Stimulated activated CD4-positive, alpha-beta T cell treated with anti-CD3 and anti-CD28 coated beads, Interleukin-1b, Interleukin-23, amount 100 ng/mL, for 24 hours (primary cell): ENCODE data around the gene MYLK4.

Source experiments
- DNase-seq, 4 experiments: peaks; one replicate each; pipeline ENCODE4 v3.0.0-alpha.2; 2020; ENCODE audit warnings: low read depth in 4 of 4, low spot score in 1 of 4

Gene MYLK4

DNA sequence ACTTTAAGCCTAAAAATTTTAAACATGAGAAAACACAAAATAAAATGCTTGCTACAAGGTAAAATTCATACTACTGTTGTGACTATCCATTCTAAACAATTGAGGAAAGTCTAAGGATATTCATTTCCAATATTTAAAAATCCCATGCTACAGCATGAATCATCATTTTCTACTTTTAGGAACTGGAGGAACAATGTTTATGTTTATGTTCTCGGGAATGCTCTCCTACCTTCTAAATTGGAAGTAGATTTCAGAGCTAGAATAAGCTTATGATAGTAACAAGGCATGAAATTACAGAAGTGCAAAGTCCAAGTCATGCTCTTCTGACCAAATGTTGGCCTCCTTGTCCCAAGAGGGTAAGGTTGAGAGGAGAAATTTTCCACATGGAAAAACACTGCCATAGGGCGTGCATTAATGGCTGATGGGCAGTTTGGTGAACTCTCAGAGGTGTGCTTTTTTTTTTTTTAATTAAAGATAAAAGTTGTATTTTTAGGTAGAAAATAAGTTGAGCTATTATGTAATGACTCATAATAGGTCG lies 6.0 kb upstream of the MYLK4 start:
- no peak for DNase-seq

DNA sequence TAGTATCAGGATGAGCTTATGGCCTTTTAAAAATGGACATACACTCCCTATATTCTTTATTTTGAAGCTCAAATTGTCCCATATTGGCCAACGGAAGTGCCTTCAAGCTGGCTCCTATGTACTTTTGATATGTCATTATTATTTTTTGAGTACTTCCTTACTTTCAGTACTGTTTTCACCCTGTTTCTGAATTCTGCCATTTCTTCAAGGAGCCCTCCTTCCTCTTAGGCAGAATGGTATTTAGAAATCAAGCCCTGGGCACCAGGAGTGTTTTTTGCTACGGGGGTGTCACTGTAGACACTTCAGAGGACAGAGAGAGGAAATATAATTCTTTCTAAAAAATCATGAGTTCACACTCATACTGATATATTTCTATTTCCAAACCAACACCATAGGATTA lies 5.5 kb upstream of the MYLK4 start:
- no peak for DNase-seq

DNA sequence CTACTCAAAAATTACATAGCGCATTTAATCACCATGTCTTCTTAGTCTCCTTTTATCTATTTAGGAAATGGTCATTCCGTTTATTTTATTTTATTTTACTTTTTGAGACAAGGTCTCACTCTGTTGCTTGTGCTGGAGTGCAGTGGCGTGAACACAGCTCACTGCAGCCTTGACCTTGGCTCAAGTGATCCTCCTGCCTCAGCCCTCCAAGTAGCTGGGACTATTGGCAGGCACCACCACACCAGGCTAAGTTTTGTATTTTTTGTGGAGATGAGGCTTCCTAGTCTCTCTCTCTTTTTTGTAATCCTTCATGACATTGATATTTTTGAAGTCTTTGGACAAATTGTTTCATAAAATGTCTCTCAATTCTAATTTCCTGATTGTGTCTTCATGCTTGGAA lies 4.7 kb upstream of the MYLK4 start:
- DNase-seq: no peak

DNA sequence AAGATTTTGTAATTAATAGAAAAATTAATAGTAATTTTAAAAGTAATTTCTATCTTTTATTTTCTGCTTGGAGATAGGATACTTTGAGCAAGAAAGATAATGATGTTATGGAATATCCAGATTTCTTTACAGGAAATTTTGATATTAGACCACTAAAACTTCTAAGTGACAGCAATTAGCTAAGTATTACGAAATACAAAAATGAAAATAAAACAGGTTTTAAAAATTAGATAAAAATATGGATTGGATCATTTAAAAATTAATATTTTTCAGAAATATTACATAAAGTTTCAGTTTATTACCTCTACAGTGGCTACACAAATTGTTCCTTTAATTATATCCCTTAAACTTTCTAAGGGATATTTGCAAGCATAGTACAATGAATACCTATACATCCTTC lies 4.2 kb upstream of the MYLK4 start:
- no peak for DNase-seq

DNA sequence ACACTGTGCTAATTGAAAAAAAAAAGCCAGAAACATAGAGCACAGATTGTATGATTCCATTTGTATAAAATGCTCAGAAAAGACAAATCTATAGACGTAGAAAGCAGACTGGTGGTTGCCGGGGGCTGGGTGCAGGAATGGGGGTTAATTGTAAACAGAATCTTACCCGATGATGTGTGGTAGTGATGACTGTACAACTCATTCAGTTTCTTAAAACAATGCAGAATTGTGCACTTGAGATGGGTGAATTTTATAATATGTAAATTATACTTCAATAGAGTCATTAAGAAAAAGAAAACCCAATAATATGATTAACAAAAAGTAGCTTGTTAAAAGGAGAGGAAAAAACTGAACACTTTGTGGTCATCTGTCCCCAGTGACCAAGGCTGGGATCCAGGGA lies 3.7 kb upstream of the MYLK4 start:
- DNase-seq: no peak

DNA sequence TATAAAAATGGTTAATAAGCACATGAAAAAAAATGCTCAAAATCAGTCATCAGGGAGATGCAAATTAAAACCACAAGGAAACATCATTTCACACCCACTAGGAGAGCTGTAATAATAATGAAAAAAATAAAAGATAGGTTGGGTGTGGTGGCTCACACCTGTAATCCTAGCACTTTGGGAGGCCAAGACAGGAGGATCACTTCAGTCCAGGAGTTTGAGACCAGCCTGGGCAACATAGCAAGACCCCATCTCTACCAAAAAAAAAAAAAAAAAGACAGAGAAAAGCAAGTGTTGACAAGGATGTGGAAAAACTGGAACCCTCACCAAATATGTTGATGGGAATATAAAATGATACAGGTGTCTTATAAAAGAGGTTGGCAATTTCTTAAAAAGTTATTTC lies 3.0 kb upstream of the MYLK4 start:
- no peak for DNase-seq

DNA sequence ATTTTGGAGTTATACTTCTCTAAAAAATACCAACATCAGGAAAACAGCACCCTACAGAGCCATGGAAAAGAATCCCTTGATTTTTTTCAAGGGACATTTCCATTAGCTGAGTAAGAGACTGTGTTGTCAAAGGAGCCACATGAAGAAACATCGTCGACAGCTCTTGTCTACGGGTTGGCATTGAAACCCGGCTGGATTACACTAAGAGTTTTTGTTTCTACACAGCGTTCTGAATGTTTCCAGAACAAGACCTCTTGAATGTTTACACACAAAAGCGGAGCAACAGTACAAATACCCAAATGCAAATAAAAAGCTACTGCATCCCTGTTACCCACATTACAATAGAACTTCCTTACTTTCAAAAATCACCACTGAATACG lies 2.4 kb upstream of the MYLK4 start:
- DNase-seq: no peak

DNA sequence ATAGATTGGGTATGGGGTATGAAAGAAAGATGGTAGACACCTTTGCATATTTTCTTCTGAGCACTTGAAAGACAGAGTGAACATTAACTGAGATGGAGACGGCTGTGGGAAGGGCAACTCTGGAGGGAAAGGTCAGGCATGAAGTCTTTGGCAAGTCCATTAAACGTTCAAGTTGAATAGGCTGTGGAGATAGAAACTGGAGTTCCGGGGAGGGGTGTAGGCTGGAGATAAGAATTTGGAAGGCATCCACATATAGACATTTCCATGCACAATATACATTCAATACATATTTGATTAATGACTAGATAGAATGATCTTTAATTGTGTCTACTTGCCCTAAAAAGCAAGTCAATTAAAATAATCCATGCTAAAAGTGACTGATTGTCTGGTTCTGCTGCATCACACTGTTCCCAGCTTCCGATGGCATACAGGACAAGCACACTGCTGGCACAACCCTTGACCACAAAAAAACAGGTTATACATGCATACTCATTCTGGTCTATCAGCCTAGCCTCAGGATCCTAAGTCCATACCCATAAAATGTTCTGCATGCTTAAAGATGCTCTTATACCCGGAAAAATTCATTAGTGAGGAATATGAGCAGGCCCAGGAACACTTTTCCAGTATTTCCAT lies 1.9 kb upstream of the MYLK4 start:
- DNase-seq: no peak

DNA sequence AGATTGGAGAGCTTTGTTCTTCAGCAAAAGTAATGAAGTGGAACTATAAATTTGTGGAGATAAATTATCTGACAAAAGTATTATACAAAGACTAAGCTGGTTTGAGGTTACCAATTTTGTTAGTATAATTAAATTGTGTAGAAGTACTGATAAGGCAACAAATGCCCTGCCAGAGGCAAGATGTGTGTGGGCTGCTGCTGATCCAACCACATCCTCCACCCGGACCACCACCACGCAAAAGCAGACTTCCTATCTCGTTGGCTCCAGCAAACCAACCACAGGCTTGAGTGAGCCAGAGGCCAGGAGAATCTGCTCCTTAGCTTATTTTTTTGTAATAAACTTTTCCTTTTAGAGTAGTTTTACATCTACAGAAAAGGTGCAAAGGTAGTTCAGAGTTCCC lies 1.1 kb upstream of the MYLK4 start:
- no peak for DNase-seq

DNA sequence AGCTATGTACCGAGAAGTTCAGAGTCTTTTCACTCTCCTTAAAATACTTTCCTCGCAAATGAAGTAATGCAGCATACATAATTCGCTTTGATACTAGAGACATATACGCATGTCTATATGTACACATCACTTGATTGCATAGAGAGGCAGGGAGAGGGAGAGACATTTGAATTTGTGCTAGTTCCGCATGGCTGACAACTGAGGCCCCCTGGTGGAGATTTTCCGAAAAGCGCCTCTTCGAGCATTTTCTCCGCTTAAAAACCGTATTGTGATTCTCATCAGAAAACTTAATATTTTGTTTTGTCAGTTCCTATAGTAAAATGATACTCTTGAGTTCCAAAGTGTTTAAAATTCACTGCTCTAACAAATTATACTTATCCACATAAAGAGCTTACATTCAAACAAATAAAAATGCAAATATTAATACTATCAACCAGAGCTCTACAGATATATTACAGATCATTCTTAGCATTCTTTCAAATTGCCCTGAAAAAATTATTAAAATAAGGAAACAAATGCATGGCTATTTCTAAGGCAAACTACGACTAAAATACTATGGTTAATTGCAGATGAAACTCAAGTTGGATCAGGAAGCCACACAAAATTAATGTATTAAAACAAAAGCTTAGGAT lies 637 bp downstream of the MYLK4 start:
- DNase-seq: peak; percentile 40 to 59 (median 54)

DNA sequence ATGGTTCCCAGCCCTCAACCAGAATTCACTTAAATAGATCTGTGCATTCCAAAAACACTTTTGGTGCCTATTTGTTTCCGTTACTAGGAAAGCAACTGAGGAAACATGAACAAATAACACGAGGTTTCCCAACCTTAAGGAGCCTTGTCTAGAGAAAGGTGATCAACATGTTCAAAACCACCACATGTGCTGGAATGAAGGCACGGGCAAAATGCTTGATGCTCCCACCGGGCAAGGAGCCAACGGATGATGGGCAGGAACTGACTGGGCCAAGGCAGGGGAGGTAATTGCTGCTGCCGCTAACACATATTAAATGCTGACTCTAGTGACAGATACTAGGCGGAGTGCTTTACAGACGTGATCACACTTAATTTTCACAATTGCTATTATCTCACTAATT lies 2.5 kb downstream of the MYLK4 start:
- no peak for DNase-seq

DNA sequence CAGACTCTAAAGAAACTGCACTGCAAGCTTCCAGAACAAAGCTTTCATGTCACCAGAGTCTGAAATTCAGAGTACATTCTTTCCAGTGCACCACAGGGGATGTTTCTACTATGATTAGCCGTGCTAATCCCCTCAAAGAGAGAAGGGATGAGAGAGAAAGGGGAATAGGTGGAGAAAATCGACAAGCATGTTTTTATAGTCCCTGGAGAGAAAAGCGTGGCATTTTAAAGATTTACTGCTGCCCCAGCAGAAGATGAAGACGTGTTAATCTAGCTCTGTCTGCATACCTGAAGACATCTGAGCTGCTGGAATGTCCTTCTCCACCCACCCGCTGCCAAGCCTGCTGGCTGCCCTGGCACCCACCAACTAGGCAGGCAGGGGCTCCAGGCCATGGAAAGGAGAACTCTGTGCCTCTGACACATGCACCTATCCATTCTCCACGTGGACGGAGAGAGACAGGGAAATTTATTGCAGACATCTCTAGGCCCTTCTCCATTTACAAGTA lies 4.1 kb downstream of the MYLK4 start:
- no peak for DNase-seq

DNA sequence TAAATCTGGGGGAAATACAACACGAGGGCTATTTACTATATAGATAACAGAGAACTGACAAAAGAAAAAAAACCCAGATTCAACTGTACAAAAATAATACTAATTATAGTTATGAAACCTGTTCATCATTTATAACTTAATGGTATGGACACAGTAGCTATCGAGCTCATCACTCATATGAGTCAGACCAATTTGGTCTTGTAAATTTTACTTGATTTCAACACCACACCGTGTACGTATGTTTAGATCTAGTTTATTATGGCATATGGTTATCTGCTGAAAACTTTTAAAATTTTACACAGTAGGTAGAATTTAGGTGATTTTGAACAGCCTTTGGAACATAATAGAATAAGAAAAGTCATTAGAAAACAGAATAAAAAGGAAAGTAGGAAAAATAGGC lies 5.5 kb downstream of the MYLK4 start:
- DNase-seq: no peak

DNA sequence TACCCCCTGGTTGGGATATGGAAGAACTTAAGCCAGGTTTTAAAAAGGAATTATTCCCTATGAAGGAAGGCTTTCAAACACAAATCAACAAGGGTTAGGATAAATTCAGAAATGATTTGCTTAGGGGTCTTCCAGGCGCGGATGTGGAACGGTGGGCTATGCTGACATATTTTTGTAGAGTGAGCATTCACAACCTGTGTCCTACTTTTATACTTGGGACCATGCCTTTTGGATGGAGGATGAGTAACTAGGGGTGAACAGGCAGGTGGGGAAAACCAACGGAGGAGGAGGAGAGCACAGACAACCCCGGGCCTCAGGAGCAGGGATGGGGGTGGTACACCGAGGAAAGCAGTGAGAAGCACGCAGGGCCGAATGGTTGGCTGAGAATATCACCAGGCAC lies 5.9 kb downstream of the MYLK4 start:
- DNase-seq: no peak

DNA sequence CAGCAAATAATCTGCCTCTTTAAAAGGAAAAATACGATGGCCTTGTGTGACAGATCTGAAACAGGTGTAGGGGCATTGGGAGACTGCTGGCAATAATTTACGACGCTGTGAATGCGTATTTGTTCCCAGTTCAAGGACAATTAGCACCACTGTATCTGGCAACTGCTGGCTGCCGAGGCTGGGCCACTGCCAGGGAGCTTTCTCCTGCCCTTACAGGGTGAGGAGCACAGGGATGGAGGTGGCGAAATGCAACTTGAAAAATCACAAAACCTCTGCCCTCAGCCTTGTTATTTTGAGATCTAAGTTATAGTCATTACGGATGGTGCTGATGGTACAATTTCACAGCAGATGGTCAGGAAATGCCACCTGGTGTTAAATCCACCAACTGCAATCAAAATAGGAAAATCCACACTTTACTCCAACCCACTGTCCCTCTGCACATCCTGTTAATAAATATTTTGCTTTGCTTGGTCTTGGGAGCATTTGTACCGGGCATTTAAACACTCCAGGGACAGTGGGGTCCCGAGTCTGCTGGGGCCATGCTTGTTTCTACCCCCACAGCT lies 6.4 kb downstream of the MYLK4 start:
- no peak for DNase-seq

DNA sequence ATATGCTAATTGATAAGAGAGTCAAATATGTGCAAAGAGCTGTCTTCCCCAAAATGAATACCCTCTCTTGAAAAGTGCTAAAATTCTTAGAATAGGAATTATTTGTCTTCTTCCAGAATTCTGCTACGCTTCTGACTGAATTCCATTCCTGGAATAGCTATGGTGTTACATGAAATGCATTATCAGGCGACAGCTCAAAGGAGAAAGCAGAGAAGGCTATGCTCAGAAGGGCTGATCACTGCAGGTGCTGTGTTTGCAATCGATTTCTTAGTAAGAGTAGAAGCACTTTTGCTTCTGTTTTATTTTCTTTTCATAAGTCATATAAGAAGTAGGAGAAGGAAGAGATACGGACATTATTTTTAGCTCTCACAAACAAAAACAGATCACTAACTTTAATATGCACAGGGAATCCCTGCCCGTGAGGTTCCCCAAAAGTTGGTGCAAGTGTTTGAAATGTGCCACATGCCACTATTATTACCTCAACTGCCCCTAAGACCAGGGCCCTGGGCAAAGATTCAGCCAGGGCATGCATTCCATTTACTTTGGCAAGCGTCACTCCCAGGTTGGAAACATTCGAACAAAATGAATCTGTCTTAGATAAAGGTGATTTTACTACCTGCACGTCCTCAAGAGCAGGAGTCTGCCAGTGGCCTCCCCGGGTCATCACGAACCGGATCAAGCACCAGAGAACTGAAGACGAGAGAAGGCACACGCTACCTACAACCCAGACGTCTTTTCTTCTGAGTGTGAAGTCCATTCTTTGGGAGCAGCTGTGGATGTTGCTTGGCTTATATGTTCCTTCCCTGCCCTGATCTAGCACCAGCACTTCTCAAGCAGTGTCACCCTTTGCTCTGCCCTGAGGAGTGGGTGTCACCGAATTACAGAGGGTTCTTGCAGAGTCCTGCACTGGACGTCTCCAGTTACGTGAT lies 7.2 kb downstream of the MYLK4 start:
- no peak for DNase-seq

DNA sequence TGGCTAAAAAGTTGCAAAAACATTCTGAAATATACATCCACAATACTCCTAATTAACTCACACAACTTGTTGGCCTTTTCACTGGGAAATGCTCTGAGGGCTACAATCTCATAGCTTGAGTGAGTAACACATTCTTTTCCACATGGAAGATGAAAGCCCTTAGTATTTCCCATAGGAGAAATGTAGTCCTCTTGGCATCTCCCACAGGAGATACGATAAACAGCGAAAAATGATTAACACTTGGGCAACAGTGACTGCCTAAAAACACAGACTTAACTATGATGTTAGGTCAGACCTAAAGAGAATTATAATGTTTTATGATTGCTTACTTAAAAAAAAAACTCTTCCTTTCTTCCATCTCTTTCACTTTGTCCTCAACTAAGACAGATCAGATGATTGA lies 9.0 kb downstream of the MYLK4 start:
- no peak for DNase-seq

DNA sequence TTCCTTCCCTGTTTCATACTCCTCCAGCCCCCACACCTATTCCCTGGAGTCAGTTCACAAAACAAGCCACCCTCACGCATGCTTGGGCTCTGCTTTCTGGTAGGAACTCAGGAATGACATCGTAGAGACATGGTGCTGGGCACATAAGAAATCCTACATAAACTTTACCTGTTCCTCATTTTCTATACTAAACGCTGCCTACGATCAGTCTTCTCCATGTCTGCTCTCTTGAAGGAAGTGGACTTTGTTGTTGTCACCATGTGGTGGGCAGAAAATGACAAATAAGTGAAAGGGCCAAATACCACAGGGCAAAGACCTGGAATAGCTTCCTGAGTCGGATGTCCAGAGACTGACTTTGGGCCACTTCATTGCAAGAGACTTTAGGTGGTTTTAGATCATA lies 10.1 kb downstream of the MYLK4 start:
- DNase-seq: no peak

DNA sequence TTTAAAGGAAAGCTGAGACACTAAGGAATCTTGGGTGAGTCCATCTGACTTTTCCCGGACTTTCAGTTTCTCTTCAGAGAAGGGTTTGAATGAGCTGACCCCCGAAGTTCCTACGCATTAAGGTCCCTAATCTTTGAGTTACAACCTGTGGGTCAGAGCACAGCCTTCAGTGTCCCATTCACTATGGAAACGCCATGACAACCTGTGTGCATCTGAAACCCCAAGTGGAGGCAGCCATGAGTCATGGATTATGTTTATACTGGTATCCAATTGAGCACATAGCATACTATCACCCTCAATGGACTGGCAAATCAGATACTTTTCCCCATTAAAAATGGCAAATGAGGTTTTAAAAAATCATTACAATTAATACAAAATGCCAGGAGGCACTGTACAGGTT lies 11.4 kb downstream of the MYLK4 start:
- peak in 1 of 4 experiments; percentile 13 for DNase-seq

DNA sequence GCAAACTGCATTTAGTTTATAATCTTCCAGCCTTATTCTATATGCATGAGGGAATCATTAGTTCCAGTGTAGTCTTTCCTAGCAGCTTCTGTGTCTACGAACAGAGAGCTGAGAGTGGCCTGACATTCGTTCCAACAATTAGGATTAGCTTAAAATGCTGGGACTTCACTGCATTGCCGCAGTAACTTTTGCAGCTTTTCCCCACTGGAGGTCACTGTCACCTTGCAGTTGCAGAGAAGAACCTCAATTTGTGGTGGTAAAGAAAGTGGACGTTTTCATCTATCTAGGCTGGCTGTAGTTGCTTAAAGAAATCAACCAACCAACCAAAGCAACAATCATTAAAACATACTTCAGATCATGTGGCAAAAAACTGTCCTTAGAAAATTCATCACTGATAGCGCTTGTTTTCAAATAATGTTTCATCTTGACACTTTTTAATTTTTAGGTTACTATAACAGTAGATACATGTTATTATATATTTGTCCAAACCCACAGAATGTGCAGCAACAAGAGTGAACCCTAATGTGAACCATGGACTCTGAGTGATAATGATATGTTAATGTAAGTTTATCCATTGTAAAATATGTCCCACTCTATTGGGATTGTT lies 12.2 kb downstream of the MYLK4 start:
- DNase-seq: peak in 3 of 4 experiments; percentile 8 to 15 (median 12)

DNA sequence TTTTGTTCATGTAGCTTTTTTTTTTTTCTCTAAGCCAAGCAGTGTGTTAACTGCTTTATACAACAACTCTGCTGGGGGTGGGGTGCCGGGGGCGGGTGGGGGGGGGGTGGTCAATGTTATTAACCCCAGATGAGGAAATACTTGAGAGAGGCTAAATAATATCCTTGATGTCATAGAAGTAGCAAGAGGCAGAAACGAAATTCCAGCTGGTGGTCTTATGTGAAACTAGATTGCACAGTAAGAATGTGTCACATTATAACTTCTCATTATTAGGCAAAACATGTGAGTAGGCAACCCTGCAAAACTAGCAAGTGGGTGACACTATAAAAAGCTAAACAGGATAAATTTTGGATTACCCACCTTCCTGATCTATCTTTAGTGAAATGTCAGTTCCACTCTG lies 12.8 kb downstream of the MYLK4 start:
- no peak for DNase-seq
